B cell (primary cell): Measurements from ENCODE around the gene PCK2. TPM values are rescaled to one million over a fixed set of nuclear protein-coding genes. Genes with fewer than 3 reads are reported as not detected.

ENCODE experiments used
- ATAC-seq: fragments of 200-7000 bp; cut with Tn5 transposase; one replicate; pipeline ENCODE4 v1.10.0; 2021; ENCODE audit warnings: low read depth, mild to moderate bottlenecking, moderate number of reproducible peaks, moderate library complexity
- CTCF ChIA-PET: fragments of 350-600 bp; sonication (Branson Sonifier 250); formaldehyde crosslinking; loops from one replicate; lab custom pipeline; 2021; ENCODE audit warnings: antibody characterized with exemption, inconsistent platforms; lab: Charles Lee
- POLR2A ChIA-PET: fragments of 350-600 bp; sonication (Branson Sonifier 250); formaldehyde crosslinking; loops from one replicate; lab custom pipeline; 2021; ENCODE audit warnings: antibody characterized with exemption; lab: Charles Lee
- DNase-seq: peaks from one replicate; pipeline ENCODE4 v3.0.0; 2013
- H2AFZ ChIP-seq: 2 replicates; pipeline ENCODE4 v1.6.1; 2012; ENCODE audit warnings: mild to moderate bottlenecking, low read depth, low read length; ENCODE audit not compliant: insufficient read depth, poor library complexity, severe bottlenecking
- H3K27ac ChIP-seq, 2 donors: 1 replicate in 1 of 2; 2 replicates in 1 of 2; pipeline ENCODE4 v1.5.1; 2012 to 2013; ENCODE audit warnings: low read length in 2 of 2, mild to moderate bottlenecking in 2 of 2, moderate library complexity in 1 of 2
- H3K27me3 ChIP-seq, 4 experiments: fragments of 200-600 bp in 1 of 4; sonication (generic) in 1 of 4; replicated peaks in 1 of 4; 1 replicate in 2 of 4; 2 replicates in 2 of 4; pipeline versions ENCODE4 v1.6.1 to v1.7.0; 2013 to 2016; ENCODE audit warnings: low read length in 3 of 4, mild to moderate bottlenecking in 2 of 4, mixed read lengths in 1 of 4, moderate library complexity in 1 of 4; ENCODE audit not compliant: insufficient read depth in 4 of 4, control insufficient read depth in 3 of 4; ENCODE audit errors: control extremely low read depth in 1 of 4
- H3K36me3 ChIP-seq, 2 experiments: replicated peaks in 1 of 2; 1 replicate in 1 of 2; 2 replicates in 1 of 2; pipeline versions ENCODE4 v1.6.1 to v1.7.1; 2013; ENCODE audit warnings: low read length in 1 of 2; ENCODE audit not compliant: insufficient read depth in 2 of 2, control insufficient read depth in 1 of 2; ENCODE audit errors: control extremely low read depth in 1 of 2, extremely low read depth in 1 of 2
- H3K4me1 ChIP-seq, 2 donors: fragments of 200-600 bp in 1 of 2; sonication (generic) in 1 of 2; 1 replicate in 1 of 2; 2 replicates in 1 of 2; pipeline versions ENCODE4 v1.5.1 to v1.6.1; 2013 to 2017; ENCODE audit warnings: low read length in 2 of 2; ENCODE audit not compliant: control insufficient read depth in 2 of 2, insufficient read depth in 2 of 2
- H3K4me2 ChIP-seq: replicated peaks from 2 replicates; pipeline ENCODE3; 2012; ENCODE audit warnings: mild to moderate bottlenecking, low read depth, low read length; ENCODE audit not compliant: poor library complexity, severe bottlenecking
- H3K4me3 ChIP-seq, 5 experiments: fragments of 200-600 bp in 1 of 5; sonication (generic) in 1 of 5; 1 replicate in 3 of 5; 2 replicates in 2 of 5; pipeline versions ENCODE4 v1.5.1 to v1.7.0; 2011 to 2016; ENCODE audit warnings: low read length in 4 of 5, mild to moderate bottlenecking in 4 of 5, low read depth in 2 of 5, control low read depth in 1 of 5, moderate library complexity in 1 of 5; ENCODE audit not compliant: insufficient read depth in 1 of 5; ENCODE audit errors: control extremely low read depth in 1 of 5, extremely low read depth in 1 of 5
- H3K79me2 ChIP-seq: fragments of 200-600 bp; sonication (generic); one replicate; pipeline ENCODE4 v1.6.0; 2016; ENCODE audit warnings: low read length; ENCODE audit not compliant: control insufficient read depth, insufficient read depth
- H3K9ac ChIP-seq: fragments of 200-600 bp; sonication (generic); 2 replicates; pipeline ENCODE4 v1.6.1; 2017; ENCODE audit warnings: mild to moderate bottlenecking, low read length, moderate library complexity
- H3K9me3 ChIP-seq, 3 donors: one replicate each; pipeline versions ENCODE4 v1.6.1 to v1.7.1; 2013; ENCODE audit warnings: low read length in 2 of 3; ENCODE audit not compliant: control insufficient read depth in 2 of 3, insufficient read depth in 1 of 3; ENCODE audit errors: control extremely low read depth in 1 of 3
- H4K20me1 ChIP-seq: 2 replicates; pipeline ENCODE4 v1.6.0; 2012; ENCODE audit warnings: mild to moderate bottlenecking, low read length; ENCODE audit not compliant: insufficient read depth, control insufficient read depth, poor library complexity, severe bottlenecking
- H3K27ac Mint-ChIP-seq: one replicate; pipeline ENCODE4 v1.8.0; 2021; ENCODE audit warnings: mixed read lengths
- H3K27me3 Mint-ChIP-seq: one replicate; pipeline ENCODE4 v1.8.0; 2021; ENCODE audit warnings: mixed read lengths
- H3K4me1 Mint-ChIP-seq: one replicate; pipeline ENCODE4 v1.8.0; 2021; ENCODE audit warnings: mixed read lengths
- H3K4me3 Mint-ChIP-seq: one replicate; pipeline ENCODE4 v1.8.0; 2021; ENCODE audit warnings: mixed read lengths
- H3K9me3 Mint-ChIP-seq: one replicate; pipeline ENCODE4 v1.8.0; 2022; ENCODE audit warnings: mixed read lengths; ENCODE audit not compliant: insufficient read depth
- CTCF ChIP-seq: fragments of 200-600 bp; IDR thresholded peaks from one replicate; pipeline ENCODE4 v1.8.0; 2022; ENCODE audit warnings: antibody characterized with exemption, mild to moderate bottlenecking
- EZH2 ChIP-seq: IDR thresholded peaks from 2 replicates; pipeline ENCODE4 v1.6.1; 2012; ENCODE audit warnings: borderline replicate concordance, low read depth, mild to moderate bottlenecking, moderate library complexity, low read length; ENCODE audit not compliant: insufficient read depth, poor library complexity, severe bottlenecking
- WGBS: methylation state at CpG from one replicate; pipeline ENCODE4 v1.1.5; 2013; ENCODE audit warnings: missing lambda C conversion rate; ENCODE audit not compliant: insufficient coverage; 5-methylcytosine and 5-hydroxymethylcytosine counted together
- intact Hi-C: fragments of 100-400 bp; cut with micrococcal nuclease; formaldehyde crosslinking; loops from one replicate; pipeline ENCODE4 v1.10.0; 2022
- polyA plus RNA-seq: library from polyadenylated mRNA; depleted of rRNA; stranded (reverse); fragments of >200 nt; gene quantifications from 2 replicates; pipeline ENCODE4 v1.2.3, GENCODE V29; 2012
- total RNA-seq, 2 donors: library from RNA; stranded (reverse); fragments of 120-200 nt in 1 of 2; gene quantifications; 1 replicate in 1 of 2; 2 replicates in 1 of 2; pipeline versions ENCODE4 v1.2.3 to v1.2.4, GENCODE V29; 2013 to 2022

PCK2 gene
- total and polyA plus RNA-seq, 2 donors (not counting 1 experiment from before 2014, with no cell fraction given) = 40.4 to 58.4 TPM

DNA sequence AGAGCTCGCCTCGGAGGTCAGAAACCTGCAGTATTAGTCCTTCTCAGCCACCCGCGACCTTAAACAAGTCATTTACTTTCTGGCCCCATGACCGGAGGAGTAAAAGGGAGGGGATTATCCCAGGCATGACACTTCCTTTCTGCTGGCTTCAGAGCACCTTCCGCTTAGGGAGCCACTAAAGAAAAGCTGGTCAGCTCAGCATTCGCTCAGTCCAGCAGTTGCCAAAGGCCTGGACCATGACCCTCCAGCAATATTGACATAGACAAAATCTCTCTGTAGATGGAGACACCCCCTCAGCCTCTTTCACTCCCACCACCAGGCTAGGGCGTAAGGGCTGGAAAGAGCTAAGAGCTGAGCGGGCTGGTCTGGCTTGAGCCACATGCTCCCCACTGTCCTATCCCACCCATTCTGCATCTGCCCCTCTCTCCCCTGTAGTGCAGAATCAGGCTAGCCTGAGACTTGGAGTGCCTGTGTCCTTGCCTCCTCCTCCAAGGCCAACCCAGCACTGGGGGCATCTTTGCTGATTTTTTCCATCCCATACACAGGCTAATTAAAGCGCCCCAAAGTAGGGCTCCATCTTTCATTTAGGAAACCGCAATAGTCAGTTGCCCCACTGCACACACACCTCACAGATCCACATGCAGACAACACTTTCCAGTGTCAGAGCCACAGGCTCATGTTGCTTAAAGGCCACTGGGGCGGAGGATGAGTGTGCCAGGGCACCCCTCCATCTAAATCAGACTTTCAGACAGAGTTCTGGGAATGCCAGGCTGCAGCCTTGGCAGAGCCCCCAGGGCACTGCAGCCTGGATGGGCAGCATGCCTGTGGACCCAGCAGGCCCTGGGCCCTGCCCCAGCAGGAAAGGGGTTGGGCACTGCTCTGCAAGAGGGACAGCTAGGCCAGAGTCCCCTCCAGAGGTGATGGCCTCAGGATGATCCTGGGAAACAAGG is 26.7 kb upstream of the PCK2 start:
- Histone ChIP-seq H3K4me1 (no peaks in the 10 kb centered on the region), H3K9me3 (no peaks in the 10 kb centered on the region), H3K27ac (no peak overlapping the region), H3K4me2 (no peak overlapping the region), H3K9ac (no peak overlapping the region), H3K4me3 (no peak overlapping the region), H3K79me2 (no peaks in the 10 kb centered on the region), H3K36me3 (no peaks in the 10 kb centered on the region), H3K27me3 (peaks cover 0 to 4% (median 0%) of the 10 kb centered on the region in 4 experiments), H4K20me1 (no peaks in the 10 kb centered on the region), H2AFZ (no peak overlapping the region)
- WGBS = 92% methylated on average over 11 of the region's 12 CpGs
- H3K4me1 Mint-ChIP-seq = no peaks in the 10 kb centered on the region
- ATAC-seq = no peak
- TF ChIP-seq EZH2 = no peak
- TF ChIP-seq CTCF = no peak
- no peak for DNase-seq
- no peak overlapping the region for H3K4me3 Mint-ChIP-seq
- no peaks in the 10 kb centered on the region for H3K9me3 Mint-ChIP-seq
- intact Hi-C loops = no loop called here
- no peak overlapping the region for H3K27ac Mint-ChIP-seq
- peaks cover 4% of the 10 kb centered on the region for H3K27me3 Mint-ChIP-seq
- ChIA-PET POLR2A (no interaction called here), CTCF (interaction anchor here (1.2 to 3.6 kb wide), 4 partner anchors 13 to 43 kb away, joined by 3 to 10 read pairs (median 4); no protein-coding TSS in a partner anchor)
